ENCODE measurements around the gene TAS2R20.
"Not testable (repeated sequence)": the region's sequence is repeated elsewhere in the genome, so short reads cannot be mapped to it uniquely, and the experiment has no call there.

Gene TAS2R20, protein sequence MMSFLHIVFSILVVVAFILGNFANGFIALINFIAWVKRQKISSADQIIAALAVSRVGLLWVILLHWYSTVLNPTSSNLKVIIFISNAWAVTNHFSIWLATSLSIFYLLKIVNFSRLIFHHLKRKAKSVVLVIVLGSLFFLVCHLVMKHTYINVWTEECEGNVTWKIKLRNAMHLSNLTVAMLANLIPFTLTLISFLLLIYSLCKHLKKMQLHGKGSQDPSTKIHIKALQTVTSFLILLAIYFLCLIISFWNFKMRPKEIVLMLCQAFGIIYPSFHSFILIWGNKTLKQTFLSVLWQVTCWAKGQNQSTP

DNA sequence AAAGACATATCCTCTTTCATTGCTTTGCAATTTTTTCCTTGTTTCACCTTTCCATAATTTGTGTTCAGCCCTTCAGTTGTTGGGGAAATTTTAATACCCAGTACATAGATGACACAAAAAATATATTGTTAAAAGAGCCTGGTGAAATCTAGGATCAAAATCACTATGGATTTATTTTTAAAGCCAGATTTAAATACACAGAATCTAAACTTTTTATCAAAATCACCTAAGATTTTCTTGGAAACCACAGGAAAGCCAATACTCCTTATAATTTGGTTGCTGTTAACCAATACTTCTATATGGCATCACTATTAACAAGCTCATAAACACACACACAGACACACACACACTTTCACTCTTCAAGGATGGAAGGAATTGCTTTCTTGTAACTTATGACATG lies at the start of gene TAS2R20:
Gene TAS2R20, minus strand, starts transcription at position 101 of the 400 bp plus-strand sequence. CDS start 429 bp downstream, outside the sequence.
- DNase-seq (ENCODE audit: low spot score): no peak

DNA sequence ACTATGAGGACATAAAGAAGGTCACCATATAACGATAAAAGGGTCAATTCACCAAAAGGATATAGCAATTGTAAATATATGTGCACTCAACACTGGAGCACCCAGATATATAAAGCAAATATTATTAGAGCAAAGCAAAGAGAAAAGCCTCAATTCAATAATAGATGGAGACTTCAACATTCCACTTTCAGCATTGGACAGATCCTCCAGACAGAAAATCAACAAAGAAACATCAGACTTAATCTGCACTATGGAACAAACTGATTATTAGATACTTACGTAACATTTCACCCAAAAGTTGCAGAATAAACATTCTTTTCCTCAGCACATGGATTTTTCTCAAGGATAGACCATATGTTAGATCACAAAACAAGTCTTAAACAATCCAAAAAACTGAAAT lies 43.3 kb upstream of the TAS2R20 start:
- not testable (repeated sequence) for DNase-seq (ENCODE audit: low spot score)

DNA sequence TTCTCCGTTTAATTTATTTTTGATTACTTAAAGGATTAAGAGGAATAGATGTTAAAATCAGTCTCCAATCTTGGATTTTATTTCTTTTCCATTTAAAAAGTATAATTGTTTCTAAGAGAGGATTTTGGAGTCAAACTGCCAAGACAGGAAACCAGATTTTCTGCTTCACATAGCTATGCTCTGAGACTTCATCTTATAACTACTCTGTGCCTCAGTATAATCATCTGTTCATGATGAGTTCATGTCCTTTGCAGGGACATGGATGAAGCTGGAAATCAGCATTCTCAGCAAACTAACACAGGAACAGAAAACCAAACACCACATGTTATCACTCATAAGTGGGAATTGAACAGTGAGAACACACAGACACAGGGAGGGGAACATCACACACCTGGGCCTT lies 42.1 kb upstream of the TAS2R20 start:
- no peak for DNase-seq (ENCODE audit: low spot score)

DNA sequence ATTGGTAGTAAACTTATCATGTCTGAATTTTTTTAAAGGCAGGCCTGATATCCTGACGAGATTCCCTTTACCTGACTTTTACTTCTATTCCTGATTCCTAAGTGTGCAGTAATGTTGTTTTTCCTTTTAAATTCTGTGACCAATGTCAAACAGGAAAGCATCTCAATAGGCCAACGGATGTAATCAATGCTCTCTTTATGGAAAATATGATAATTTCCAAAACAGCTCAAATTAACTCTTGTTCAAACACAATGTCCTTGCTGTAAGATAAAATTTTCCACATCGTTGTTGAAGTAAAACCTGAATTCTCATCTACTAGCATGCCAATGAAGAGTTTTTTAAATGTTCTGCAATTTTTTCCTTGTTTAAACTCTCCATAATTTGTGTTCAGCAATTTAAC lies 41.1 kb upstream of the TAS2R20 start:
- no peak for DNase-seq (ENCODE audit: low spot score)

DNA sequence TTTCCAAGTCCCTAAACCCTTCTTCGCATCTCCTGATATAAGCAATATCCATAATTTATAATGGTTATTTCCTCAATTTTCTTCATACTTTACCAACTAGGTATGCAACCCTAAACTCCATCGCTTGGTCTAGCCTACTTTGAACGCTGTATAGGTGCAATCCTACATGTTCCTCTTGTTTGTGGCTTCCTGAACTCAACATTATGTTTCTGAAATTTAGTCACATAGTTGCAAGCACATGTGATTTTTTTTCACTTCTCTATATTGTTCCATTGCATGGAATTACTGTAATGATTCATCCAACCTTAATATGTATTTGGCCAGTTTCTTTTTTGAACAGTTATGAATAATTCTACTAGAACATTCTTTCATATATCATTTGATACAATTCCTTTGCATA lies 35.9 kb upstream of the TAS2R20 start:
- DNase-seq (ENCODE audit: low spot score): not testable (repeated sequence)

DNA sequence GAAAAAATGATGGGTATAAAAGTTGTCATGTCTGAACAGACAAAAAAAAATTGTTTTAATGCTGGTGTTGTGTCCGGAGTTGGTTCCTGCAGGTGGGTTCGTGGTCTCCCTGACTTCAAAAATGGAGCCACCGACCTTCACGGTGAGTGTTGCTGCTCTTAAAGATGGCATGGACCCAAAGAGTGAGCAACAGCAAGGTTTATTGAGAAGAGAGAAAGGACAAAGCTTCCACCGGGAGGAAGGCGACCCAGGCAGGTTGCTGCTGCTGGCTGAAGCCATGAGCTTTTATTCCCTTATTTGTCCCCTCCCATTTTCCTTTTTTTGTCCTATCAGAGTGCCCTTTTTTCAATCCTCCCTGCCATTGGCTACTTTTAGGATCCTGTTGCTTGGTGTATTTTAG lies 33.2 kb upstream of the TAS2R20 start, which contains the start of gene TAS2R31:
Gene TAS2R31, minus strand, starts transcription at position 101 of the 400 bp plus-strand sequence. Its CDS starts 72 bp downstream, at position 29.
- no peak for DNase-seq (ENCODE audit: low spot score)

DNA sequence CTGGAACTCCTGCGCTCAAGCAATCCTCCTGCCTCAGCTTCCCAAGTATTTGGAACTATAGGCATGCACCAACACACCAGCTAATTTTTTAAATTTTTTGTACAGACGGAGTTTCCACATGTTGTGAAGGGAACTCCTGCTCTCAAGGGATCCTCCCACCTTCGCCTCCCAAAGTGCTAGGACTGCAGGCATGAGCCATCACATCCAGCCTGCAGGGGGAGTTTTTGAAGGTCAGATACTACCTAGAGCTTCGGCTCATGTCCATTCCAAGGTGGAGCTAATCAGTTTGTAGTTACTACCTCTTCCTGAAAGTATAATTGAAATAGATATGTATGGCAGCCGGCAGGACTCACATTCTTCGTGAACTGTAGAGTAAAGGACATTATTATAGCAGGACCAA lies 28.0 kb upstream of the TAS2R20 start:
- DNase-seq (ENCODE audit: low spot score): no peak

DNA sequence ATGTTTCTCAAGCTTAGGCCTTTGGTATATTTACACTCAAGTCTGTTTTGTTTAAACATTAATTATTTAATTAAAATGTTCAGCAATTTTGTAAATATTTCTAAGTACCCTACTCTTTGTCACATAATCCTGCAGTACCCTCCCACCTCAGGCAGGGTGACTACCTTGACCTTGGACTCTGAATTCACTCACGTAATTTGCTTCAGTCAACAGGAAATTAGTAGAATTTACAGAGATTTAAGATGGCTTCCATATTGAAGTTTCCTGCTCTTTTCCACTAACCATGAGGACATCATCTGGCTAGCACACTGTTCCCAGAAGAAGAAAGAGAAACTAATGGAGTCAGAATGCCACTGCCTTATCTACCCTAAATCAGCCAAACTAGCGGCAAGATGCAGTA lies 25.3 kb upstream of the TAS2R20 start:
- DNase-seq (ENCODE audit: low spot score): no peak

DNA sequence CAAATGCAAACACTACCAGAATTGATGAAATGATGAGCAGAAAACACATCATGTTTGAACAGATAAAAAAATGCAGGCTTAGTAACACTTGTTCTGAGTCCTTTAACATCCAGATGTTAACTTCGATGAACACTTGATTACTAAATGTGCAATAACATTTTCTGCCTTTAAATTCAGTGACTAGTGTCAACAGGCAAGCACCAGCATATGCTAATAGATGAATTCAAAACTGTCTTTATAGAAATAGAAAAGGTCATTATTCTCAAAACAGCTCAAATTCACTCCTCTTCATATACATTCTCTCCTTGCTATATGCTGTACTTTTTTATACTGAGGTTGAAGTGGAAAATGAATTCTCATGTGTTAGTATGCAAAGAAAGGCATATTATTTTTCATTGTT lies 24.4 kb upstream of the TAS2R20 start, which contains the start of gene TAS2R19:
Gene TAS2R19, minus strand, starts transcription at position 101 of the 400 bp plus-strand sequence. Its CDS starts 49 bp downstream, at position 52.
- DNase-seq (ENCODE audit: low spot score): no peak

DNA sequence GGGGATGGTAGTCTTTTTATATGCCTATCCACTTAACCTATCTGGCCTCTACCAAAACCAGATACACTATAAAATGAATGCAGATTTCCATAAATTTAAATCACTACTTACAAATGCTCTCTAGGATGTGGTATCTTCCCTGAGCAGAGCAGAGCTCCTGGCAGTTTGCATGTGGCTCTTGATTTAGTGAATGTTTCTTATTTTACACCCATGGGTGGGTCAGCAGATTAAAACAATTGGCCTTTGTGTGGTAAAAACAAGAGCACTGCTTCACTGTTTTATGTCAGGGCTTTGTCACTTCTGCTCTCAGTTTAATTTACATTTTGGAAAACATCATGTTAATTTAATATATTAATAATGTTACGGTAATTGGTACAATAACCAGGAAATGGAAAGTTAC lies 18.8 kb upstream of the TAS2R20 start:
- DNase-seq (ENCODE audit: low spot score): no peak

DNA sequence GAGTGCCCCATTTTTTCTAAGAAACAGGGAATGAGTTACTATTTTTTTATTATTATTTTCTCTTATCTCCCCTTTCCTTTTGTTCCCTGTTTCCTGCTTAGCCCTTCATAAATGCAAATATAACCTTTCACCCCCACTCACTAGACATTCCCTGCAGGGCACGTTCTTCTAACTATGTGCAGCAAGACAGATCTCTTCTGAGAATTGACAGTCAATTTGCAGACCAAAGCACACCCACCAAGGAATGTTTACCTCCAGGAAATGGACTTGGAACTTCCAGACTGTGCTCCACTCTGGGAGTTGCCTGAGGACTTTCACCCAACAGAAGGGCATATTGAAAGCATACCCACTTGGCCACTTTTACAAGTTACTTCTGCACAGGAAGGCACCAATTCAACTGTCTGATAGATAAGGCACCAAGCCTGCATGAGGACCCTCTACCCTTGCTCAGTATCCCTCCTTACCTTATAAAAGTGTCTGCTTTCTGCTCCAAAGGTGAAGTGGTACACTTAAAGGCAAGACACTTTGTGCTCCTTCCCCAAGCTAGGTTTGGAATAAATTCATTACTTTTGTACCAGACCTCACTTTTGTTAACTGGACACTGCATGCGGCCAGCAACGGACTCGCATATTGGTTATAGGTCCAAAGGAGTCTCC lies 17.8 kb upstream of the TAS2R20 start:
- DNase-seq (ENCODE audit: low spot score): no peak

DNA sequence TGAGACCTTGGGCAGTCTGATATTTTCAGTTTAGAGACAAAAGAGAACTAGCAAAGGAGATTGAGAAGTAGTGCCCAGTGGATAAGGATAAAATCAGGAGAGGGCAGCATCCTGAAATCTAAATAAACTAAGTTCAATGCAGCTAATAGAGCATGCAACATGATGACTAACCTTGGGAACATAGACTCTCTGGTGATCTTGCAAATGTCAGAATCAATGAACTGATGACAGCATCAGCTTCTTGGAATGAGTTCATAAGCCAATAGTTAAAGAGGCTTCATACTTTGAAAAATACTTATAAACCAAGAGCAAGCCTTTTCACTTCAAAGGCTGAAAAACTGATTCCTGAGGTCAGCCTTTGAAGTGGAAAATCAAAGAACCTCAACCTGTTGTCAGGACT lies 16.1 kb upstream of the TAS2R20 start:
- no peak for DNase-seq (ENCODE audit: low spot score)

DNA sequence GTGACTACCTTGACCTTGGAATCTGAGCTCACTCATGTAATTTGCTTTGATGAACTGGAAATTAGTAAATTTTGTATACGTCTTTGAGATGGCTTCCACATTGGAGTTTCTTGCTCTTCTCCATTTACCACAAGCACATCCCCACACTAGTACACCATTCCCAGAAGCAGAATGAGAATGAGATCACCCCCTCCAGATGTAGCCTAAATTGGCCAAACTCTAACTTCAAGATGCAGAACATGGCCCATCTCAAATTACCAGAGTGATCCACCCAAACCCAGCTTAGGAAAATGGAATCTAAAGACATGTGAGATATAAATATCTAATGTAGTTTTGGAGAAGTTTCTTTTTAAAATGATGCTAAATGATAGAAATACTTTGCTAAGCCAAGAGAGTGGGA lies 9.5 kb upstream of the TAS2R20 start:
- no peak for DNase-seq (ENCODE audit: low spot score)

DNA sequence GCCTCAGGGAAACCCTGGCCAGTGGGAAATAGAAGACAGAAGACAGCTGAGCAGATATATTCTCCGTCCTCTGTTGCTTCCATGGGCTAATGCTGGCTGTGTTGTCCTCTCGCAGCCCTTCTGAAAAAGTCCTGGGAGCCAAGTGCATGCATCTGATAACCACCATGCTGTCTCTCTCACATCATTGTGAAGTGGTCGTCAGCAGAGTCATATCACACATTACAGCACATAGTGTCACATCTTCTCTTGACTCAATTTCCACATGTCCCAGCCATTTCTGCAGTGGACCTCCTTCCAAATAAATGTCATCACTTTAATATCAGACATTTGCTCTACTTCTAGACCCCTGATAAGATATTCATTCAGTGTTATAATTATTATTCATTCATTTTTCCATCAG lies 3.8 kb downstream of the TAS2R20 start:
- DNase-seq (ENCODE audit: low spot score): no peak

DNA sequence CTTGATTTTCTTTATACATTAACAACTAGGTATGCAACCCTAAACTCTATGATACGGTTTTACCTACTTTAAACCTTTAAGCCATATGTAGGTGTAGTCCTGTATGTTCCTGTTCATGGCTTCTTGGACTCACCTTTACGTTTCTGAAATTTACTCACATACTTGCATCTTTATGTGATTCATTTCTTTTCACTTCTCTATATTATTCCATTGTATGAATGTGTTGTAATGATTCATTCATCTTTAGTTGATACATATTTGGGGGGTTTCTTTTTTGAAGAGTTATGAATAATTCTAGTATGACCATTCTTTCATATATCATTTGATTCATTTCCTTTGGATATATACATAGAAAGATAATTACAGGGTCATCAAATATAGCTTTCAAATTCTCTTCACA lies 9.0 kb downstream of the TAS2R20 start:
- DNase-seq (ENCODE audit: low spot score): no peak

DNA sequence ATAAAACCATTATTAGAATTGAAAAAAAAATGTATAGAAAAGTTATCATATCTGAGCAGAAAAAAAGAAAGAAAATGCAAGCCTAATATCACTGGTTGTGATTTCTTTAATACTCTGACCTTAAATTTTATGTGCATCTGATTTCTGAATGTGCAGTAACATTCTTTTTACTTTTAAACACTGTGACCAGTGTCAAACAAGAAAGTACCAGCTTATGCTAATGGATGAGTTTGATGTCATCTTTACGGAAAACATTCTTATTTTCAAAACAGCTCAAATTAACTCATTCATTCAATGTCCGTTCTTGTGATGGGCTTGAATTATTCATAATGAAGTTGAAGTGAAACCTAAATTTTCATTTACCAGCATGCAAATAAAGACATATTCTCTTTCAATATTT lies 11.3 kb downstream of the TAS2R20 start, which contains the start of gene TAS2R50:
Gene TAS2R50, minus strand, starts transcription at position 101 of the 400 bp plus-strand sequence. Its CDS starts 52 bp downstream, at position 49.
- DNase-seq (ENCODE audit: low spot score): no peak

DNA sequence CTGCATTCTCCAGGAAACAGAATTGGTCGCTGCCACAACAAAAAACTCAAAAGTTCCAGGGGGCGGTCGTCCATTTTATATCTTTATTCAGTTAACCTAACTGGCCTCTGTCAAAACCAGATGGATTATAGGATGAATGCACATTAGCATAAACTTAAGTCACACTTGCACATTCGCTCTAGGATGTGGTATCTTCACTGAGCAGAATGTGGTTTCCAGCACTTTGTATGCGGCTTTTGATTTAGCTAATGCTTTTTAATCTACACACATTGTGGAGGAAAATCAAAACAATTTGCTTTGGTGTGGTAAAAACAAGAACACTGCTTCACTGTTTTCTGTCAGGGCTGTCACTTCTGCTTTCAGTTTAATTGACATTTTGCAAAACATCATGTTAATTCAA lies 15.9 kb downstream of the TAS2R20 start:
- DNase-seq (ENCODE audit: low spot score): no peak

DNA sequence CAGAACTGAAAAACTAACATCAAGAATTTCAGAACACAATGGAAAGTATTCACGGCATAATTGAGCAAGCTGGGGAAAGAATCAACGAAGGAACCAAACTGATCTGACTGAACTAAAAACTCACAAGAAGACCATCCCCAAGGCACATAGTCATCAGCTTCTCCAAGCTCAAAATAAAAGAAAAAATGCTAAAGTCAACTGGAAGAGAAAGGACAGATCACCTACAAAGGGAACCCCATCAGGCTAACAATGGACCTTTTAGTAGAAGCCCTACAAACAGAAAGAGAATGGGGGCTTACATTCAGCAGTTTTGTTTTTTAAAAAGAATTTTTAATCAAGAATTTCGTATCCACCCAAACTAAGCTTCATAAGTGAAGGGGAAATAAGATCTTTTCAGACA lies 23.1 kb downstream of the TAS2R20 start:
- no peak for DNase-seq (ENCODE audit: low spot score)

DNA sequence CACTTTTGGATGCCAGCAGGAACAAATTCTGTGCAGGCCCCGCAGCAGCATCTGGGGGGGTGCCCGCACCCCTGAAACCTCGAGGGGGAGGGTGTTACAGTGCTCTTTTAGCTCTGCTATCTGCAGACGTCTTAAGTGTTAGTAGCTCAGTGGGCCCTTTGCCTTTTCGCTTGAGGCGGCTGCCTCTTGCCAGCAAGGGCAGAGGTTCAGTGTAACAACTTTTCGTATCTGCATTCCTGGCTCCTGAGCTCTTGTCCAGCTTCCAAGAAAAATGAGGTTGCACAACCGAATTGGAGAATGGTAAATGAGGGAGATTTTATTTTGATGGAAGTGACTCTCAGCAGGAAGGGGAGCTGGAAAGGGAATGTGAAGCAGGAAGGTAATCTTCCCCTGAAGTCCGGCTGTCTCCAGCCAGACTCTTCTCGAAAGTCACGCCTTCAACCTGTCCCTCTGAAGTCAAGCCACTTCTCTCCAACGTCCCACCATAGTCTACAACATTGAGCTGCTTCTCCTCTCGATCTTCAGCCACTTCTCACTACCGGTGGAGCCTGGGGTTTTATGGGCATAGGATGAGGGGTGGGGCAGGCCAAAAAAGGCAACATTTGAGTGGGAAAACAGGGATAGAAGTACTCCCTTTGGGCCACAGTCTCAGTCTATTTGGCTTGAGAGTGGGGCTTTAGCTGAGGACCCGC lies 29.2 kb downstream of the TAS2R20 start:
- no peak for DNase-seq (ENCODE audit: low spot score)

DNA sequence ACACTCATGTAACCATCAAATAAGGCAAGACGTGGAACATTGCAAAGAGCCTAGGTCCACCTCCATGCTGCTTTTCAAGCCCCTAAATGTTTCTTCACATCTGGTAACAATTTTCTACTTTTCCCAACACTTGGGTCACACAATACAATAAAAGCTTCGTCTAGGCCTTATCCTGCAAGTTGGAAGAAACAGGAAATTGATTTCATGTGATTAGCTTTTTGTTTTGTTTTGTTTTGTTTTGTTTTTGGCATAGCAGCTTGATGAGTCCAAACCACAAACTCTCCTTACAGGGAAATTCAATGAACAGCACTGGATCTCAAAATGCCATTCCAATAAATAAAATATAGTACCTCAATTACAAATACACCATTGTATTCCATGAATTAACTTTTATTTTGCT lies 30.7 kb downstream of the TAS2R20 start:
- DNase-seq (ENCODE audit: low spot score): no peak

DNA sequence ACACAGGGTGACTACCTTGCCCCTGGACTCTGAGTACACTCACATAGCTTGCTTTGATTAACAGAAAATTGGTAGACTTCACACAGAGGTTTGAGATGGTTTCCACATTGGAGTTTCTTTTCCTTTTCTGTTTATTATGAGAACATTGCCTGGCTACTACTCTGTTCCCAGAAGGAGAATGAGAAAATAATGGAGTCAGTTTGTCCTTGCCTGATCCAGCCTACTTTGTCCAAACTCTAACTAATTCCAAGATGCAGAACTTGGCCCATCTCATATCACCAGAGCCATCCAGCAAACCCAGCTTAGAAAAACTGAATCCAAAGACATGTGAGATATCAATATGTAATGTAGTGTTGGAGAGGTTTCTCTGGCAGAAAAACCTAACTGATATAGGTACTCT lies 31.8 kb downstream of the TAS2R20 start:
- no peak for DNase-seq (ENCODE audit: low spot score)

DNA sequence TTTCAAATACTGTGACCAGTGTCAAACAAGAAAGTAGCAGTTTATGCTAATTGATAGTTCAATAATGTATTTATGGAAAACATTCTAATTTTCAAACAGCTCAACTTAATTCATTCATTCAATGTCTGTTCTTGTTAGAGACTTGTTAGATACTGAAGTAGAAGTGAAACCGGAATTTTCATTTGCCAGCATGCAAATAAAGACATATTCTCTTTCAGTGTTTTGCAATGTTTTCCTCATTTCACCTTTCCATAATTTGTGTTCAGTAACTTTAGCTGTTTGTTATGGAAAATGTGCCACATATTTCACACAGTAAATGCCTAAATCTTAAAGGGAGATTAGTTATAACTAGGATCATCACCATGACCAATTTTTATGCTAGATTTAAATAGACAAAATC lies 32.6 kb downstream of the TAS2R20 start:
- DNase-seq (ENCODE audit: low spot score): no peak

DNA sequence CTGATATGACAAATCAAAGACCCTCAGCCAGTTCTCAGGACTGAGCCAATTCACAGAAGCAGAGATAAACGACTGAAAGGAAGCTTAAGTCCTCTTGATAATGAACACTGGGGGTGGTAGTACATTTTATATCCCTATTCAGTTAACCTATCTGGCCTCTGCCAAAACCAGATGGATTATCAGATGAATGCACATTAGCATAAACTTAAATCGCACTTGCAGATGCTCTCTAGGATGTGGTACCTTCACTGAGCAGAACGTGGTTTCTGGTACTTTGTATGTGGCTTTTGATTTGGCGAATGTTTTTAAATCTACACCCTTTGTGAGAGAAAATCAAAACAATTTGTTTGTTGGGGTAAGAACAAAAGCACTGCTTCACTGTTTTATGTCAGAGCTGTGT lies 37.9 kb downstream of the TAS2R20 start:
- no peak for DNase-seq (ENCODE audit: low spot score)

Measured in NAMALWA (cell line).